B cell (primary cell): Measurements from ENCODE around the gene PDE4B. TPM values are rescaled to one million over a fixed set of nuclear protein-coding genes. Genes with fewer than 3 reads are reported as not detected.

Source experiments
- ATAC-seq: fragments of 200-7000 bp; cut with Tn5 transposase; one replicate; pipeline ENCODE4 v1.10.0; 2021; ENCODE audit warnings: low read depth, mild to moderate bottlenecking, moderate number of reproducible peaks, moderate library complexity
- CTCF ChIA-PET: fragments of 350-600 bp; sonication (Branson Sonifier 250); formaldehyde crosslinking; loops from one replicate; lab custom pipeline; 2021; ENCODE audit warnings: antibody characterized with exemption, inconsistent platforms; lab: Charles Lee
- POLR2A ChIA-PET: fragments of 350-600 bp; sonication (Branson Sonifier 250); formaldehyde crosslinking; loops from one replicate; lab custom pipeline; 2021; ENCODE audit warnings: antibody characterized with exemption; lab: Charles Lee
- DNase-seq: peaks from one replicate; pipeline ENCODE4 v3.0.0; 2013
- H2AFZ ChIP-seq: 2 replicates; pipeline ENCODE4 v1.6.1; 2012; ENCODE audit warnings: mild to moderate bottlenecking, low read depth, low read length; ENCODE audit not compliant: insufficient read depth, poor library complexity, severe bottlenecking
- H3K27ac ChIP-seq, 2 donors: 1 replicate in 1 of 2; 2 replicates in 1 of 2; pipeline ENCODE4 v1.5.1; 2012 to 2013; ENCODE audit warnings: low read length in 2 of 2, mild to moderate bottlenecking in 2 of 2, moderate library complexity in 1 of 2
- H3K27me3 ChIP-seq, 4 experiments: fragments of 200-600 bp in 1 of 4; sonication (generic) in 1 of 4; replicated peaks in 1 of 4; 1 replicate in 2 of 4; 2 replicates in 2 of 4; pipeline versions ENCODE4 v1.6.1 to v1.7.0; 2013 to 2016; ENCODE audit warnings: low read length in 3 of 4, mild to moderate bottlenecking in 2 of 4, mixed read lengths in 1 of 4, moderate library complexity in 1 of 4; ENCODE audit not compliant: insufficient read depth in 4 of 4, control insufficient read depth in 3 of 4; ENCODE audit errors: control extremely low read depth in 1 of 4
- H3K36me3 ChIP-seq, 2 experiments: replicated peaks in 1 of 2; 1 replicate in 1 of 2; 2 replicates in 1 of 2; pipeline versions ENCODE4 v1.6.1 to v1.7.1; 2013; ENCODE audit warnings: low read length in 1 of 2; ENCODE audit not compliant: insufficient read depth in 2 of 2, control insufficient read depth in 1 of 2; ENCODE audit errors: control extremely low read depth in 1 of 2, extremely low read depth in 1 of 2
- H3K4me1 ChIP-seq, 2 donors: fragments of 200-600 bp in 1 of 2; sonication (generic) in 1 of 2; 1 replicate in 1 of 2; 2 replicates in 1 of 2; pipeline versions ENCODE4 v1.5.1 to v1.6.1; 2013 to 2017; ENCODE audit warnings: low read length in 2 of 2; ENCODE audit not compliant: control insufficient read depth in 2 of 2, insufficient read depth in 2 of 2
- H3K4me2 ChIP-seq: replicated peaks from 2 replicates; pipeline ENCODE3; 2012; ENCODE audit warnings: mild to moderate bottlenecking, low read depth, low read length; ENCODE audit not compliant: poor library complexity, severe bottlenecking
- H3K4me3 ChIP-seq, 5 experiments: fragments of 200-600 bp in 1 of 5; sonication (generic) in 1 of 5; 1 replicate in 3 of 5; 2 replicates in 2 of 5; pipeline versions ENCODE4 v1.5.1 to v1.7.0; 2011 to 2016; ENCODE audit warnings: low read length in 4 of 5, mild to moderate bottlenecking in 4 of 5, low read depth in 2 of 5, control low read depth in 1 of 5, moderate library complexity in 1 of 5; ENCODE audit not compliant: insufficient read depth in 1 of 5; ENCODE audit errors: control extremely low read depth in 1 of 5, extremely low read depth in 1 of 5
- H3K79me2 ChIP-seq: fragments of 200-600 bp; sonication (generic); one replicate; pipeline ENCODE4 v1.6.0; 2016; ENCODE audit warnings: low read length; ENCODE audit not compliant: control insufficient read depth, insufficient read depth
- H3K9ac ChIP-seq: fragments of 200-600 bp; sonication (generic); 2 replicates; pipeline ENCODE4 v1.6.1; 2017; ENCODE audit warnings: mild to moderate bottlenecking, low read length, moderate library complexity
- H3K9me3 ChIP-seq, 3 donors: one replicate each; pipeline versions ENCODE4 v1.6.1 to v1.7.1; 2013; ENCODE audit warnings: low read length in 2 of 3; ENCODE audit not compliant: control insufficient read depth in 2 of 3, insufficient read depth in 1 of 3; ENCODE audit errors: control extremely low read depth in 1 of 3
- H4K20me1 ChIP-seq: 2 replicates; pipeline ENCODE4 v1.6.0; 2012; ENCODE audit warnings: mild to moderate bottlenecking, low read length; ENCODE audit not compliant: insufficient read depth, control insufficient read depth, poor library complexity, severe bottlenecking
- H3K27ac Mint-ChIP-seq: one replicate; pipeline ENCODE4 v1.8.0; 2021; ENCODE audit warnings: mixed read lengths
- H3K27me3 Mint-ChIP-seq: one replicate; pipeline ENCODE4 v1.8.0; 2021; ENCODE audit warnings: mixed read lengths
- H3K4me1 Mint-ChIP-seq: one replicate; pipeline ENCODE4 v1.8.0; 2021; ENCODE audit warnings: mixed read lengths
- H3K4me3 Mint-ChIP-seq: one replicate; pipeline ENCODE4 v1.8.0; 2021; ENCODE audit warnings: mixed read lengths
- H3K9me3 Mint-ChIP-seq: one replicate; pipeline ENCODE4 v1.8.0; 2022; ENCODE audit warnings: mixed read lengths; ENCODE audit not compliant: insufficient read depth
- CTCF ChIP-seq: fragments of 200-600 bp; IDR thresholded peaks from one replicate; pipeline ENCODE4 v1.8.0; 2022; ENCODE audit warnings: antibody characterized with exemption, mild to moderate bottlenecking
- EZH2 ChIP-seq: IDR thresholded peaks from 2 replicates; pipeline ENCODE4 v1.6.1; 2012; ENCODE audit warnings: borderline replicate concordance, low read depth, mild to moderate bottlenecking, moderate library complexity, low read length; ENCODE audit not compliant: insufficient read depth, poor library complexity, severe bottlenecking
- WGBS: methylation state at CpG from one replicate; pipeline ENCODE4 v1.1.5; 2013; ENCODE audit warnings: missing lambda C conversion rate; ENCODE audit not compliant: insufficient coverage; 5-methylcytosine and 5-hydroxymethylcytosine counted together
- intact Hi-C: fragments of 100-400 bp; cut with micrococcal nuclease; formaldehyde crosslinking; loops from one replicate; pipeline ENCODE4 v1.10.0; 2022
- polyA plus RNA-seq: library from polyadenylated mRNA; depleted of rRNA; stranded (reverse); fragments of >200 nt; gene quantifications from 2 replicates; pipeline ENCODE4 v1.2.3, GENCODE V29; 2012
- total RNA-seq, 2 donors: library from RNA; stranded (reverse); fragments of 120-200 nt in 1 of 2; gene quantifications; 1 replicate in 1 of 2; 2 replicates in 1 of 2; pipeline versions ENCODE4 v1.2.3 to v1.2.4, GENCODE V29; 2013 to 2022

PDE4B gene
- total and polyA plus RNA-seq, 2 donors (not counting 1 experiment from before 2014, with no cell fraction given) = 63.7 to 242 TPM

- CTCF ChIA-PET = no interaction called here
- no peaks in the 10 kb centered on the region for H3K27me3 ChIP-seq
- peaks cover 16% of the 10 kb centered on the region for H3K27me3 Mint-ChIP-seq
These were observed 414.8 kb downstream of the PDE4B start for GRCh38 chr1:66207484-66207883.

GRCh38 chr1:66208632-66209031, 415.9 kb downstream of the PDE4B start:
- H3K9me3 Mint-ChIP-seq = peaks cover 4% of the 10 kb centered on the region
- H2AFZ ChIP-seq = no peak overlapping the region

More at GRCh38 chr1:66207484-66207883, 414.8 kb downstream of the PDE4B start:
- Histone ChIP-seq H3K4me1 (no peaks in the 10 kb centered on the region), H3K27ac (no peak overlapping the region), H3K4me2 (no peak overlapping the region), H2AFZ (no peak overlapping the region), H3K9me3 (peaks cover 0 to 10% (median 1%) of the 10 kb centered on the region in 3 donors), H3K36me3 (no peaks in the 10 kb centered on the region), H3K79me2 (no peaks in the 10 kb centered on the region), H4K20me1 (no peaks in the 10 kb centered on the region), H3K9ac (no peak overlapping the region), H3K4me3 (no peak overlapping the region)
- ATAC-seq (no peak), DNase-seq (no peak)
- intact Hi-C loops = no loop called here
- POLR2A ChIA-PET = no interaction called here
- no peak overlapping the region for H3K4me3 Mint-ChIP-seq
- H3K4me1 Mint-ChIP-seq = no peaks in the 10 kb centered on the region
- TF ChIP-seq CTCF (no peak), EZH2 (no peak)
- no CpG with 5 or more reads among the region's 3 CpGs for WGBS
- peaks cover 4% of the 10 kb centered on the region for H3K9me3 Mint-ChIP-seq
- H3K27ac Mint-ChIP-seq = no peak overlapping the region

More at GRCh38 chr1:66208632-66209031, 415.9 kb downstream of the PDE4B start:
- Histone ChIP-seq H3K79me2 (no peaks in the 10 kb centered on the region), H3K4me3 (no peak overlapping the region), H4K20me1 (no peaks in the 10 kb centered on the region), H3K9ac (no peak overlapping the region), H3K4me1 (no peaks in the 10 kb centered on the region), H3K27ac (no peak overlapping the region), H3K36me3 (no peaks in the 10 kb centered on the region), H3K27me3 (no peaks in the 10 kb centered on the region), H3K9me3 (peaks cover 0 to 10% (median 1%) of the 10 kb centered on the region in 3 donors), H3K4me2 (no peak overlapping the region)
- no peak overlapping the region for H3K4me3 Mint-ChIP-seq
- H3K27me3 Mint-ChIP-seq = peaks cover 21% of the 10 kb centered on the region
- no peak for TF ChIP-seq CTCF
- no peak for TF ChIP-seq EZH2
- DNase-seq (no peak), ATAC-seq (no peak)
- H3K27ac Mint-ChIP-seq = no peak overlapping the region
- intact Hi-C loops = no loop called here
- POLR2A ChIA-PET = no interaction called here
- H3K4me1 Mint-ChIP-seq = no peaks in the 10 kb centered on the region
- CTCF ChIA-PET = interaction anchor here (1.6 kb wide), 1 partner anchor 34 kb away, joined by 6 read pairs; no protein-coding TSS in a partner anchor
